Neural cell (in vitro differentiated cells): ENCODE measurements around the gene CNTNAP2. TPM values are rescaled to one million over a fixed set of nuclear protein-coding genes. Genes with fewer than 3 reads are reported as not detected.

Experiments used
- H2AFZ ChIP-seq: fragments of 200-600, 300-800 bp; sonication (generic), shearing (Covaris generic); 2 replicates; pipeline ENCODE4 v1.6.0; 2014; ENCODE audit warnings: low read depth, mild to moderate bottlenecking, antibody characterized with exemption, low read length, moderate library complexity
- H3F3A ChIP-seq: fragments of 200-600 bp; shearing (Covaris generic); 2 replicates; pipeline ENCODE4 v1.6.1; 2016; ENCODE audit warnings: mild to moderate bottlenecking, moderate library complexity, mixed read lengths, antibody characterized with exemption, low read length; ENCODE audit not compliant: insufficient read depth, poor library complexity, severe bottlenecking
- H3K27ac ChIP-seq: fragments of 200-600, 300-800 bp; sonication (generic), shearing (Covaris generic); 2 replicates; pipeline ENCODE4 v1.5.1; 2014; ENCODE audit warnings: mild to moderate bottlenecking, low read length, moderate library complexity
- H3K27me3 ChIP-seq: fragments of 300-800, 200-600 bp; sonication (generic), shearing (Covaris generic); 2 replicates; pipeline ENCODE4 v1.6.0; 2014; ENCODE audit warnings: mild to moderate bottlenecking, low read depth, low read length, moderate library complexity; ENCODE audit not compliant: insufficient read depth
- H3K36me3 ChIP-seq: fragments of 300-800, 200-600 bp; sonication (generic), shearing (Covaris generic); 2 replicates; pipeline ENCODE4 v1.5.1; 2014; ENCODE audit warnings: mild to moderate bottlenecking, antibody characterized with exemption, low read length, moderate library complexity; ENCODE audit not compliant: insufficient read depth
- H3K4me2 ChIP-seq: fragments of 300-800, 200-600 bp; sonication (generic), shearing (Covaris generic); 2 replicates; pipeline ENCODE4 v1.6.0; 2014; ENCODE audit warnings: mild to moderate bottlenecking, low read length
- H3K4me3 ChIP-seq: fragments of 300-800, 200-600 bp; sonication (generic), shearing (Covaris generic); 2 replicates; pipeline ENCODE4 v1.5.1; 2014; ENCODE audit warnings: mild to moderate bottlenecking, low read length, moderate library complexity
- H3K79me2 ChIP-seq: fragments of 200-600 bp; shearing (Covaris generic); replicated peaks from 2 replicates; pipeline ENCODE4 v1.6.0; 2014; ENCODE audit warnings: mild to moderate bottlenecking, low read length, moderate library complexity; ENCODE audit not compliant: insufficient read depth
- H3K9ac ChIP-seq: fragments of 300-800, 200-600 bp; sonication (generic), shearing (Covaris generic); 2 replicates; pipeline ENCODE4 v1.6.1; 2016; ENCODE audit warnings: mild to moderate bottlenecking, low read length, mixed read lengths
- H3K9me2 ChIP-seq: fragments of 200-600 bp; shearing (Covaris generic); 2 replicates; pipeline ENCODE4 v1.6.1; 2016; ENCODE audit warnings: mild to moderate bottlenecking, low read length, mixed read lengths; ENCODE audit not compliant: insufficient read depth
- H3K9me3 ChIP-seq: fragments of 200-600, 300-800 bp; sonication (generic), shearing (Covaris generic); 2 replicates; pipeline ENCODE4 v1.6.1; 2016; ENCODE audit warnings: mild to moderate bottlenecking, mixed run types, low read length, moderate library complexity, mixed read lengths
- H4K20me1 ChIP-seq: fragments of 200-600 bp; shearing (Covaris generic); 2 replicates; pipeline ENCODE4 v1.6.1; 2016; ENCODE audit warnings: mild to moderate bottlenecking, mixed run types; ENCODE audit not compliant: insufficient read depth
- EP300 ChIP-seq: fragments of 450-650 bp; conservative IDR thresholded peaks from 2 replicates; pipeline ENCODE4 v1.6.1; 2014; ENCODE audit warnings: antibody characterized with exemption, mild to moderate bottlenecking, moderate library complexity; ENCODE audit not compliant: poor library complexity, severe bottlenecking
- EZH2 ChIP-seq: fragments of 200-600, 300-800 bp; shearing (Covaris generic), sonication (generic); IDR thresholded peaks from 2 replicates; pipeline ENCODE4 v1.6.1; 2014; ENCODE audit warnings: antibody characterized with exemption, low read length, borderline replicate concordance, mild to moderate bottlenecking; ENCODE audit not compliant: insufficient read depth, poor library complexity, severe bottlenecking
- MXI1 ChIP-seq: fragments of 450-650 bp; conservative IDR thresholded peaks from 2 replicates; pipeline ENCODE4 v1.6.1; 2014; ENCODE audit warnings: antibody characterized with exemption, mild to moderate bottlenecking; ENCODE audit not compliant: poor library complexity, severe bottlenecking
- POLR2AphosphoS5 ChIP-seq: IDR thresholded peaks from 2 replicates; pipeline ENCODE4 v1.6.1; 2012
- RAD21 ChIP-seq: fragments of 450-650 bp; conservative IDR thresholded peaks from 2 replicates; pipeline ENCODE4 v1.6.1; 2014; ENCODE audit warnings: antibody characterized with exemption, mild to moderate bottlenecking, moderate library complexity
- SMC3 ChIP-seq: fragments of 450-650 bp; conservative IDR thresholded peaks from 2 replicates; pipeline ENCODE4 v1.6.1; 2014; ENCODE audit warnings: antibody characterized with exemption, mild to moderate bottlenecking, moderate library complexity; ENCODE audit not compliant: poor library complexity
- TAF1 ChIP-seq: IDR thresholded peaks from 2 replicates; pipeline ENCODE4 v1.6.1; 2012; ENCODE audit warnings: low read depth
- polyA plus RNA-seq: library from polyadenylated mRNA; depleted of rRNA; stranded (reverse); fragments of >200 nt; gene quantifications from 2 replicates; pipeline ENCODE4 v1.2.3, GENCODE V29; 2014
- TF ChIP-seq, protein P1 (sequence below): fragments of 450-650 bp; IDR thresholded peaks from 2 replicates; pipeline ENCODE4 v1.5.1; 2014; ENCODE audit warnings: antibody characterized with exemption, mild to moderate bottlenecking, moderate library complexity; ENCODE audit not compliant: poor library complexity, severe bottlenecking
- TF ChIP-seq, protein P2 (sequence below): IDR thresholded peaks from 2 replicates; pipeline ENCODE4 v1.6.1; 2012; ENCODE audit warnings: borderline replicate concordance

Gene CNTNAP2
- polyA plus RNA-seq, 1 donor from 2014 or later, result 276 TPM

DNA sequence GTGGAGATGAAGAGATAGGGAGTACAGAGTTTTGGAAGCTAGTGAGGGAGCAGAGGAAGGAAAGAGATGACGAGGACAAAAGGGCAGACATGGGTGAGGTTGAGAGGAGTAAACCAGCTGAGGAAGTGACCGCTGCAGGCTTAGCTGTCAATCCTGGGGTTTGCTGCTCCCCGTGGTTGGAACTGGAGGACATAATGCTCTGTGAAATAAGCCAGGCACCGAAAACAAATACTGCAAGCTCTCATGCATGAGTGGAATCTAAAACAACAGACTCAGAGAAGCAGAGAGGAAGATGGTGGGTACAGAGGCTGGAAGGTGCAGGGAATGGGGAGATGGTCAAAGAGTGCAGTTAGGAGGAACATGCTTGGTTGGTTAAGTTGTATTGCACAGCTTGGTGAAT is 1991.8 kb downstream of the CNTNAP2 start:
- Histone ChIP-seq H3K79me2 (no peaks in the 10 kb centered on the region), H2AFZ (no peak overlapping the region), H3K27me3 (no peaks in the 10 kb centered on the region), H3K4me3 (no peak overlapping the region), H3K9me2 (no peaks in the 10 kb centered on the region), H3K36me3 (no peaks in the 10 kb centered on the region), H4K20me1 (no peaks in the 10 kb centered on the region), H3F3A (no peaks in the 10 kb centered on the region), H3K9me3 (no peaks in the 10 kb centered on the region), H3K27ac (no peak overlapping the region), H3K9ac (no peak overlapping the region), H3K4me2 (no peak overlapping the region)
- TF ChIP-seq EZH2, result no peak

DNA sequence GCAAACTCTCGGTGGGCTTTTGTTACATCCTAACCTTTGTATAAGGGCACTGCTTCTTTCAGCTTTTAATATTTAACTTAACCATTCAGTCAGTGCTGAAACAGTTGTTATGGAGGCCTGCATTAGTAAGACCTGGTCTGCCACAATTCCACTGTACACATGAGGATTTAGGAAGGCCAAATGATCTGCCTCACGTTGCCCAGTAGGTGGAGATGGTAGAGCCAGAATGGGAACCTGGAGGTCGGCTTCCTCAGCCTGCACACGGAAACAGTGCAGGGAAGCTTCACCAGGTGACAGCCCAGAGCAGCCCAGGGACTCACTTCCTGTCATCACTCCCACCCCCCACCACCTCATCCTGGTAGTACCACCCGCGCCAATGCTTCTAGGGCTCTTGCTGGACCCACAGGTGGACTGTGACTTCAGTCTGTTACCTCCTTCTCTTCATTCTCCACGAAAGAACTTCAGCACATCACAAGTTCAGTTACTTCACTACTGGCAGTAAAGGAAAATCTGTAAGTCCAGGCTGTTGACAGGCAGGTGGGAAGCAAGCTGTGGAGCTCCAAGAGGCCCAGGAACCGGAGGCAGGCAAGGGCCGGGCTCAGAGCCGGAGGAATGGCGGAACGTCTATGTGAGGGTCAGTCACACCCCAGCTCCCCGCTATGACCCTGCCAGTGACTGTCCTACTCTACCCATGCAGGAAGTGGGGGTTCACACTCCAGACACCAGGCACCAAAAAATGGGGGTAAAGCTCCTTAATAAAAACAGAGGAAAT is 1993.7 kb downstream of the CNTNAP2 start:
- H4K20me1 ChIP-seq, result no peaks in the 10 kb centered on the region
- H3K9ac ChIP-seq, result no peak overlapping the region
- no peak overlapping the region for H2AFZ ChIP-seq
- no peaks in the 10 kb centered on the region for H3K79me2 ChIP-seq
- H3K27me3 ChIP-seq, result no peaks in the 10 kb centered on the region
- H3K4me3 ChIP-seq, result no peak overlapping the region
- no peak overlapping the region for H3K4me2 ChIP-seq
- H3K9me3 ChIP-seq, result no peaks in the 10 kb centered on the region
- no peaks in the 10 kb centered on the region for H3K36me3 ChIP-seq
- H3K9me2 ChIP-seq, result no peaks in the 10 kb centered on the region
- H3F3A ChIP-seq, result no peaks in the 10 kb centered on the region
- no peak overlapping the region for H3K27ac ChIP-seq
- TF ChIP-seq RAD21 (no peak), MXI1 (no peak), POLR2AphosphoS5 (no peak), EP300 (no peak), TAF1 (no peak), SMC3 (no peak), EZH2 (no peak)
- TF ChIP-seq, protein P1, sequence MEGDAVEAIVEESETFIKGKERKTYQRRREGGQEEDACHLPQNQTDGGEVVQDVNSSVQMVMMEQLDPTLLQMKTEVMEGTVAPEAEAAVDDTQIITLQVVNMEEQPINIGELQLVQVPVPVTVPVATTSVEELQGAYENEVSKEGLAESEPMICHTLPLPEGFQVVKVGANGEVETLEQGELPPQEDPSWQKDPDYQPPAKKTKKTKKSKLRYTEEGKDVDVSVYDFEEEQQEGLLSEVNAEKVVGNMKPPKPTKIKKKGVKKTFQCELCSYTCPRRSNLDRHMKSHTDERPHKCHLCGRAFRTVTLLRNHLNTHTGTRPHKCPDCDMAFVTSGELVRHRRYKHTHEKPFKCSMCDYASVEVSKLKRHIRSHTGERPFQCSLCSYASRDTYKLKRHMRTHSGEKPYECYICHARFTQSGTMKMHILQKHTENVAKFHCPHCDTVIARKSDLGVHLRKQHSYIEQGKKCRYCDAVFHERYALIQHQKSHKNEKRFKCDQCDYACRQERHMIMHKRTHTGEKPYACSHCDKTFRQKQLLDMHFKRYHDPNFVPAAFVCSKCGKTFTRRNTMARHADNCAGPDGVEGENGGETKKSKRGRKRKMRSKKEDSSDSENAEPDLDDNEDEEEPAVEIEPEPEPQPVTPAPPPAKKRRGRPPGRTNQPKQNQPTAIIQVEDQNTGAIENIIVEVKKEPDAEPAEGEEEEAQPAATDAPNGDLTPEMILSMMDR, result no peak
- TF ChIP-seq, protein P2, sequence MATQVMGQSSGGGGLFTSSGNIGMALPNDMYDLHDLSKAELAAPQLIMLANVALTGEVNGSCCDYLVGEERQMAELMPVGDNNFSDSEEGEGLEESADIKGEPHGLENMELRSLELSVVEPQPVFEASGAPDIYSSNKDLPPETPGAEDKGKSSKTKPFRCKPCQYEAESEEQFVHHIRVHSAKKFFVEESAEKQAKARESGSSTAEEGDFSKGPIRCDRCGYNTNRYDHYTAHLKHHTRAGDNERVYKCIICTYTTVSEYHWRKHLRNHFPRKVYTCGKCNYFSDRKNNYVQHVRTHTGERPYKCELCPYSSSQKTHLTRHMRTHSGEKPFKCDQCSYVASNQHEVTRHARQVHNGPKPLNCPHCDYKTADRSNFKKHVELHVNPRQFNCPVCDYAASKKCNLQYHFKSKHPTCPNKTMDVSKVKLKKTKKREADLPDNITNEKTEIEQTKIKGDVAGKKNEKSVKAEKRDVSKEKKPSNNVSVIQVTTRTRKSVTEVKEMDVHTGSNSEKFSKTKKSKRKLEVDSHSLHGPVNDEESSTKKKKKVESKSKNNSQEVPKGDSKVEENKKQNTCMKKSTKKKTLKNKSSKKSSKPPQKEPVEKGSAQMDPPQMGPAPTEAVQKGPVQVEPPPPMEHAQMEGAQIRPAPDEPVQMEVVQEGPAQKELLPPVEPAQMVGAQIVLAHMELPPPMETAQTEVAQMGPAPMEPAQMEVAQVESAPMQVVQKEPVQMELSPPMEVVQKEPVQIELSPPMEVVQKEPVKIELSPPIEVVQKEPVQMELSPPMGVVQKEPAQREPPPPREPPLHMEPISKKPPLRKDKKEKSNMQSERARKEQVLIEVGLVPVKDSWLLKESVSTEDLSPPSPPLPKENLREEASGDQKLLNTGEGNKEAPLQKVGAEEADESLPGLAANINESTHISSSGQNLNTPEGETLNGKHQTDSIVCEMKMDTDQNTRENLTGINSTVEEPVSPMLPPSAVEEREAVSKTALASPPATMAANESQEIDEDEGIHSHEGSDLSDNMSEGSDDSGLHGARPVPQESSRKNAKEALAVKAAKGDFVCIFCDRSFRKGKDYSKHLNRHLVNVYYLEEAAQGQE, result no peak
